Measurements from ENCODE around the gene P2RY13.

The P2RY13 gene

DNA sequence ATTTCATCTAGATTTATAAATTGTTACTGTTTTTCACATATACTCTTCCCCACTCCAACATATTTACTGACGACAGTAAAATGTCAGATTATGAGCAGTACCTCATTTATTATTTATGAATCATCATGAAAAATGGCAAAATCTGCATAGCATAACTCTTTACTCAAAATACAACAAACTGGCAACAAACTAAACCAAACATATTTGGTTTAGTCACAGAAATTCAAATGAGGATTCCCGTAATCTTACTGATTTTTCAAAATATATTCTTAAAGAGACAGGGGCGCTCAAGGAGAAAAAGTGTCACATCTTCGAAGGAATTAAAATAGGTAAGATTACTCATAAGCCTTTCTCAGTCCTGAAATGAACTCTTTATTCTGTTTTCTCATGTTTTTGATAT is 9.7 kb downstream of the P2RY13 start:
- DNase-seq: no peak

- no peak for DNase-seq
These were observed 10.4 kb downstream of the P2RY13 start for GRCh38 chr3:151318991-151319390.

GRCh38 chr3:151318313-151318712 is 11.0 kb downstream of the P2RY13 start:
- no peak for DNase-seq

- DNase-seq: no peak
These were observed 12.9 kb downstream of the P2RY13 start, which contains the start of gene GPR87 for GRCh38 chr3:151316267-151316991. TSS of gene GPR87 (minus strand) at chr3:151316820. CDS start at chr3:151300100, 16,720 bp downstream.

DNA sequence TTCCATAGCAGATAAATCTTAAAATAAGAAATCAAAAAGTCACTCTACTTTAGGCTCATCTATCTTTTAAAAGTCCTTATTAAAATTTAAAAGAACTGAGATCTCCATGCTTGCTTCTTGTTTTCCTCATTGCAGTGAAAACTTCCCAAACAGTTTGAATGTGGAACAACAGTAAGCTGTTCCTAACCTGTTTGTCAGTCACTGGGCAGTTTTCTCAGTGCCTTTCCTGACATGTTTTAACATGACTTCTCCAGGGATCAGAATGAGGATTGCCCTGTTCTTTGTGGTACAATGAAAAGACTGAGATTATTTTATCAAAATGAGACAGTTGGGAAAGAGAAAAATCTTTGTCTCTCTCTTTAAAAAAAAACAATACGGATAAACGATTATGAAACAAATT is 13.5 kb downstream of the P2RY13 start:
- DNase-seq: no peak

DNA sequence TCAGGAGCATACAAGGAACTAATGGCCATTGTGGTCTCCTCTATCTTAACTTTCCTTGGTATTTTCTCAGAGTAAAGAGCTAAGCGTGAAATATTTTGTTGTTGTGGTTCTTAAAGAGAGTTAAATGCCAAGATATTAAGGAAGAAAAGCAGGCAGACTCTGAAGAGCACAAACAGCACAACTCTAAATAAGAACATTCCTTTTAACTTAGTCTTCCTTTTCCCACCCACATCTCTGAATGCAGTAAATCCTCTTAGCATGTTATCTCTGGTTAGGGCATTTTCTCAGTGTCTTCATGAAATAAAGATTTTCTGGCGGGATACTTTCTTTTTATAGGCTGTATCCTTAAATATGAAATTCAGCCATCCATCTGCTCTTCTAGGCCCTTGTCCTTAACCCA is 14.2 kb downstream of the P2RY13 start:
- no peak for DNase-seq

DNA sequence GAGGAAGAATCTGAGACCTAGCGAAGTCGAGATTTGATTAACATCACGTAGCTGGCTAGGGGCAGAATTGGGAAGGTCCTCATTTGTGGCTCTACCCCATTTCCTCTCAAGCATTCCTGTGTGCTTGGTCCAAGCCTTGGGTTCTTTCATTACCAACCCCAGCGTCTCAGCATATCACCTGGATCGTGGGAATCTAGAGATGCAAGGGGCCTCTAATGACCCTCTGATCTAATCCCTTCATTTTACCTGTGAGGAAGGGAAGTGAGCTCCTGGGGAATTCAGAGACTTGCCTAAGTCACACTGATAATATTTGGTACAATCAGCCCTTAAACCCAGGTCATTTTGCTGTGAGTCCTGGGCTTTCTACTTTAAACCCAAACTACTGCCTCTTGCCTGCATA is 14.8 kb downstream of the P2RY13 start:
- DNase-seq: no peak

DNA sequence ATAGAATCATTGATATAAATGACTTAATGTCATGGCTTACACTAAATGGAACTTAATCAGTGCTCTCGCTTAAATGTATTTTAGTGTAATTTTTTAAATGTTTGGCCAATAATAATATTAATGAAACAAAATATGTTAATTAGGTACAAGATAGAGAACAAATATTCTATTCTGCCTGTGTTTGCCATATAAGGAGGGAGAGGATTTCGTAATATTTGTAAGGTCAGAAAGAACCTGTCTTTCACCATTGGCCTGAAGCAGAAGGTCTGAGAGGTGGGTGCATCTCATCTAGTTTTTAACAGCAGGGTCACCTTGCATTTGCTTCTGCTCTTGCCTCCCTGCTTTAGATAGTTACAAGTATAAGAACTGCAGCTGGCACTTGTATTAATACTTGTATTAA is 15.2 kb downstream of the P2RY13 start:
- DNase-seq: no peak

GRCh38 chr3:151312972-151313371 is 16.4 kb downstream of the P2RY13 start:
- DNase-seq: no peak

DNA sequence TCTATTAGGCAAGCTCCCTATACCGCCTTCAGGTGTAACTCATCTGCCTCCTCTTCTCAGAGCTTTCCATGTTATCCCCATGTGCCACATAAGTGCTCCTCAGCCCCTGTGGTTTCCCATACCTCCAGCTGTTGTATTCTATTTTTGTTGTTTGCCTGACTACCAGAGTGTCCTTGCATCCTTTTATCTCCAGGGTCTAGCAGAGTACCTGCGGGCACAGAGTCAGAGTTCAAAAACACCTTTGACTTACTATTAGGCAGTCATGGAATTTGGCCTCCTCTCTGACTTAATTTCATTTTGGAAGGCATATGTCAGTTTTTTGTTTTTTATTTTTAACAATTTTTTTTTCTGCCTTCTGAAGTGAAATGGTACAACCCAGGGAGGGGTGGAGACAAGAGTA is 19.8 kb downstream of the P2RY13 start:
- DNase-seq: no peak

DNA sequence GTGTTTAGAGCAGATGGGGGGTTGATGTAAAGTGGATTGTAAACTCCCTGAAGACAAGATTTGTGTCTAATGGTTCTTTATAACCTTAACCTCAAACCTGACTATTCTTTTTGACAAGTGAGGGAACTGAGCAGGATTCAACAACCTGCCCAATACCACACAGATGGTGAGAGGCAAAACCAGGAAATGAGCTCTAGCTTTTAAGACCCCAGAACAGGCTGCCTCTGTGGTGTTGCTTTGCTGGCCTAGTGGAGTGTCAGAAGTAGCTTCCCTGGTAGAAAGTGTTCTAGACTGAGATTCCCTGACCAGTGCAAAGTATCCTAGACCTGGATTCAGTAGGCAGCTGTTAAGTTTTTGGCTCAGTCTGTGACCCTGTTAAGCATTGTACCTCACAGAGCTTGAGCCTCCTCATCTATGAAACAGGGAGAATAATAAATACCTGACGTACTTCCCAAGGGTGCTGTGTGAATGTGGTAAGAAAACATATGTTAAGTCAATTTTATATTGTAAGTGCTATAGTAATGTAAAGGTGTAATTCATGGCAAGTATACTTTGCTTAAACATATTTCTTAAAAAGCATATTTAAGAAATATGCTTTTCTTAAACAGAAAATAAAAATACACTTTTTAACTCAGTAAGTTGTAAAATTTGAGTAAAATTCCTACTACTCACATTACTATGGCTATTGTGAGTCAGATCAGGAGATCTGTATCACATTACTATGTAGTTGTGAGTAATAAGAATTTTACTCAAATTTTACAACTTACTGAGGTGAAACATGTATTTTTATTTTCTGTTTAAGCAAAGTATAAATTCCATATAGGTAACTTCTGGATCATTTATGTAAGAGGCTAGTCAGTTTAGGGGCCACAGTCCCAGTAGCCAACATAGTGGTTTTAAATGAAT is 21.5 kb downstream of the P2RY13 start:
- DNase-seq: no peak

GRCh38 chr3:151307131-151307530 is 22.2 kb downstream of the P2RY13 start:
- DNase-seq: no peak

DNA sequence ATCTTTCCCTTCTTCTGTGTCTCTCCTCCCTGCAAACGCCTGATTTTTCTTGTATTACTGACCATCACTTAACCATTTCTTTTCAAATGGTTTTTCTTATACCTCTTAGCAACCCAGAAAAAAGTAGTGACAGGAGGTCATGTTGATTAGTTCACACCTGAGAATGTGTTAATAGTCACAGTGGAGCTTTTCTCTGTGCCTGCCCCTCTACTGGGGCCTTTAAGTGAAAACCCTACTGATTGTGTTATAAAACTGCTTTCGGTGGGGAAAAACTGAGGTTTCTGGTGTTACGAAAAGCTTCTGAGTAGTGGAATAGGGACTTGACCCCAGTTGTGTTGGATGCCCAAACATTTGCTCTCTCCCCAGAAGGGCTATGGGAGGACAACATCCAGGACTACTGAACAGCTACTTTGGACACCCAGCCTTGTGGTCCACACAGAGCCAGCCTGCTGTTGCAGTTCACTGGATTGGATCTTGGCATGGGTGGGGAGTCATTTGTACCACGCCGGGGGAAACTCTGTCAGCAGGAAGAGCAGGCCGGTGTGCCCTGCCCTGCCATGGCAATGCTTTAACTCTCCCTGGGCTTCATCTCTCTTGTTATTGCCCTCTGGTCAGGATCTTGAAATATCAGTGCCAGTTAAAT is 23.1 kb downstream of the P2RY13 start:
- no peak for DNase-seq

DNA sequence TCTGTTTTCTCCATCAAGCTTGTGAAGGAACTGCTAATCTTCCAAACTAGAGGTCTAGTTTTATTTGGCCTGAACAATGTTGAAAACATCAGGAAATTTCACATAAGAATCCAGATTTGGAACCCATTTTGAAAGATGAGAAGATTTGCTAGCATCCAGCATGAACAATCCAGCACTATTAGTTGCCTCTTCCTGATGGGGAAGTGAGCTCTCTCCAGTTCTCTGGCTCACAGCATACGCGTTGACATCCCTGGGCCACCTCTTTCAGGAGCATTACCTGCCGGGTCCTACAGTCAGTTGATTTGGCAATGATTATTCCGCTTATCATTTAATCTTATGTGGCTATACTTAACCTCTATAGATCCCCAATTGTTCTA is 23.6 kb downstream of the P2RY13 start:
- no peak for DNase-seq

DNA sequence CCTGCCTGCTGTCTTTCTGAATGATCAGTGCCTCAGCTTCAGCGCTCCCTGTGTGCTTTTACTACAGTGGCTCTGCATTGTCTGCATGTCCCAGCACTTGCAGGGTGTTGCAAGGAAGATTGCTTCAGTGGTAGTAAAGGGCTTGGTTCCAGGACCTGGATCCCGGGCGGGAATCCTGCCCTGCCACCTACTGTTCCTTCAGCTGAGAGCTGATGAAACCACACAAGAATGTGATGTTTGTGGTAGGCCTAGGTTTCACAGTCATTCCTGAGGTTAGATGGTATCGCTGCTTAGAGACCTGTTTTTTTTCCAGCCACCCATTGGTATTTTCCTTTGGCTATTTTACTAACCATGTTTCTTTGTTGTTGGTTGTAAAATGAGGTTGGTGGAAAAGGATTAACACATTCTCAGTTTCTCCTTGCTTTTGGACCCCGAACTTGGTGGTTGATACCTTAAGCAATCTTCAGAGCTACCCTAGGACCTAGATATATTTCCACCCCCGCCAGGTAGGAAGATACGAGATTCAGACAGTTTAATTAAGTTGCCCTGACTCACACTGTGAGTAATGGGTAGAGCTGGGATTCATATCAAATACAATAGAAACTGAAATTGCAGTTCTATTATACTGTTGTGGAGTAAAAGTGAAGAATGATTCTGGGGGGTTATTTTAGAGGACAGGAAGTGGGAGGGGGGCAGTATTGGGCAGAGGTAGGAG is 24.1 kb downstream of the P2RY13 start:
- DNase-seq: no peak

DNA sequence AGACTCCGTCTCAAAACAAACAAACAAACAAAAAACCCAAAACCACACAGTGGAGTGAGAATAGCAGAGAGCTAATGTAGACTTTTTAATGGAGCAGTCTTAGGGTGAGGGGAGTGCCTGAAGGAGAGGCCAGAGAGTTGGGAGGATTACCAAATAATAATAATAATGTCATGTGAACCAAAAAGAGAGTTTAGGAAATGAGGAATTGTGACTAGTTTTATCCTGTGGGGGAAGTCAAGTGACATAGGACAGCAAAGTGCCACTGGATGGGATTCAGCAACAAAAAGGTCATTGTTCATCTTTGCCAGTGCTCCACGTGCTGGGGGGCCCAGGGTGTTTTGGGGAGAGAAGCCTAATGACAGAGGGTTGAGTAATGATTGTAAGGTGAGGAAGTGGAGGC is 25.6 kb downstream of the P2RY13 start:
- DNase-seq: no peak

DNA sequence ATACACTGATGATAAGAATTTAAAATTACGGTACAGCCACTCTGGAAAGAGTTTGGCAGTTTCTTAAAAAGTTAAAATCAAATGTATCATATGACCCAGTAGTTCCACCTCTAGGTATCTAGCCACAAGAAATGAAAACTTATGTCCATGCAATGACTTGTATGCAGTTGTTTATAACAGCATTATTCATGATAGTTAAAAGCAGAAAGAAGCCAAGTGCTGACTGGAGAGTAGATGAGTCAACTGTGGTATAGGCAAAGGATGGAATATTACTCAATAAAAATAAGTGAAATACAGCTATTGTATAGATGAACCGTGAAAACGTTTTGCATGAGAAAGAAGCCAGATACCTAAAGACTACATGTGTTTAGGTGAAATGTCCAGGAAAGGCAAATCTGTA is 27.6 kb downstream of the P2RY13 start:
- DNase-seq: no peak

GRCh38 chr3:151300539-151300938 is 28.8 kb downstream of the P2RY13 start:
- DNase-seq: no peak

- no peak for DNase-seq
These were observed 30.3 kb downstream of the P2RY13 start for GRCh38 chr3:151299006-151299405.

- no peak for DNase-seq
These were observed 31.9 kb downstream of the P2RY13 start for GRCh38 chr3:151297429-151297828.

- DNase-seq: no peak
These were observed 33.1 kb downstream of the P2RY13 start for GRCh38 chr3:151296226-151296625.

- DNase-seq: no peak
These were observed 36.2 kb downstream of the P2RY13 start for GRCh38 chr3:151293127-151293526.

DNA sequence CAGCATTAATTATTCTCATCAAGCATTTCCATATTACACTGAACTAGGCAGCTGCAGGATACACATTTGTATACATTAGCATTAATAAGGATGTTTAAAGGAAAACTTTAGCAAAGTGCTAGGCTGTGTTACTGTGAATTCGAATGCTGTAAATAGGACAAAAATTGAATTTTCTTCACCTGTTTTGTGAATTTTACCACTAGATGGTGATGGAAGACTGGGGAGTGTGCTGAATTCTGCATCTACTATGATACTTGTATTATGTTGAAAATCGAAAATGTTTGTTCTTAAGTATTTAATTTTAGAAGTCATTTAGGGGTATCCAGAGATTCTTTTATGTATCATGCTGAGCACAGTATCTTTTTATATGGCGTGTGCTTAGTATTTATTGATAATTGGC is 38.7 kb downstream of the P2RY13 start:
- DNase-seq: no peak
